PC-9 (cell line): ENCODE results near the gene MGAT5. TPM values are rescaled to one million over a fixed set of nuclear protein-coding genes. Genes with fewer than 3 reads are reported as not detected.

Experiments
- BruUV-seq: library from RNA; stranded (reverse); fragments of 400-500 nt; replicated peaks from 2 replicates; lab custom pipeline; 2021; lab: Mats Ljungman, UMichigan
- CTCF ChIA-PET: fragments of 300-600 bp; sonication (Branson Sonifier 250); formaldehyde crosslinking; loops from one replicate; lab custom pipeline; 2022; ENCODE audit warnings: antibody characterized with exemption; lab: Charles Lee
- POLR2A ChIA-PET: fragments of 300-600 bp; sonication (Branson Sonifier 250); formaldehyde crosslinking; loops from one replicate; lab custom pipeline; 2022; ENCODE audit warnings: antibody characterized with exemption; ENCODE audit not compliant: unreplicated experiment; lab: Charles Lee
- DNase-seq, 2 experiments: peaks; one replicate each; pipeline versions ENCODE4 v3.0.0 to v3.0.0-alpha.2; 2015 to 2022; ENCODE audit warnings: mixed read lengths in 1 of 2
- H2AFZ ChIP-seq: fragments of 200-600 bp; sonication (generic); 2 replicates; pipeline ENCODE4 v1.8.1; 2017; ENCODE audit warnings: antibody characterized with exemption
- H3F3A ChIP-seq: fragments of 200-600 bp; sonication (generic); 2 replicates; pipeline ENCODE4 v1.8.1; 2017; ENCODE audit warnings: antibody characterized with exemption, mild to moderate bottlenecking, low read depth; ENCODE audit not compliant: insufficient read depth
- H3K27ac ChIP-seq: fragments of 200-600 bp; sonication (generic); 2 replicates; pipeline ENCODE4 v1.6.1; 2016; ENCODE audit warnings: mixed run types
- H3K27me3 ChIP-seq: fragments of 200-600 bp; sonication (generic); 2 replicates; pipeline ENCODE4 v1.6.1; 2016; ENCODE audit warnings: low read depth, mixed run types; ENCODE audit not compliant: insufficient read depth
- H3K36me3 ChIP-seq: fragments of 200-600 bp; sonication (generic); 2 replicates; pipeline ENCODE4 v1.6.1; 2016; ENCODE audit warnings: low read depth, mixed run types
- H3K4me1 ChIP-seq: fragments of 200-600 bp; sonication (generic); replicated peaks from 2 replicates; pipeline ENCODE4 v1.6.1; 2016; ENCODE audit warnings: mixed run types; ENCODE audit not compliant: insufficient read depth
- H3K4me2 ChIP-seq: fragments of 200-600 bp; sonication (generic); 2 replicates; pipeline ENCODE4 v1.6.1; 2017; ENCODE audit warnings: mixed run types
- H3K4me3 ChIP-seq: fragments of 200-600 bp; sonication (generic); 2 replicates; pipeline ENCODE4 v1.6.1; 2016; ENCODE audit warnings: mixed run types
- H3K79me2 ChIP-seq: fragments of 200-600 bp; sonication (generic); 2 replicates; pipeline ENCODE4 v1.6.1; 2017; ENCODE audit warnings: low read depth, mixed run types
- H3K9me2 ChIP-seq: fragments of 200-600 bp; sonication (generic); 2 replicates; pipeline ENCODE4 v1.8.1; 2017; ENCODE audit warnings: mild to moderate bottlenecking; ENCODE audit not compliant: insufficient read depth
- H3K9me3 ChIP-seq: fragments of 200-600 bp; sonication (generic); 2 replicates; pipeline ENCODE4 v1.8.1; 2016; ENCODE audit warnings: low read depth; ENCODE audit not compliant: insufficient read depth
- H4K20me1 ChIP-seq: fragments of 200-600 bp; sonication (generic); 2 replicates; pipeline ENCODE4 v1.8.1; 2017; ENCODE audit not compliant: insufficient read depth
- EZH2 ChIP-seq: fragments of 200-600 bp; sonication (generic); IDR thresholded peaks from 2 replicates; pipeline ENCODE4 v1.8.0; 2017; ENCODE audit warnings: antibody characterized with exemption, low read depth
- intact Hi-C: fragments of 100-400 bp; cut with micrococcal nuclease; formaldehyde crosslinking; loops from one replicate; pipeline ENCODE4 v1.10.0; 2022; ENCODE audit not compliant: unreplicated experiment
- total RNA-seq: library from RNA; stranded (reverse); gene quantifications from 2 replicates; pipeline ENCODE4 v1.2.3, GENCODE V29; 2021
- TF ChIP-seq, protein P1 (sequence below): fragments of 200-600 bp; sonication (generic); conservative IDR thresholded peaks from 2 replicates; pipeline ENCODE4 v1.6.1; 2017; ENCODE audit warnings: mixed run types, antibody characterized with exemption, mild to moderate bottlenecking, moderate library complexity

Gene MGAT5
- total RNA-seq, 1 experiment from 2014 or later: 33.5 TPM

DNA sequence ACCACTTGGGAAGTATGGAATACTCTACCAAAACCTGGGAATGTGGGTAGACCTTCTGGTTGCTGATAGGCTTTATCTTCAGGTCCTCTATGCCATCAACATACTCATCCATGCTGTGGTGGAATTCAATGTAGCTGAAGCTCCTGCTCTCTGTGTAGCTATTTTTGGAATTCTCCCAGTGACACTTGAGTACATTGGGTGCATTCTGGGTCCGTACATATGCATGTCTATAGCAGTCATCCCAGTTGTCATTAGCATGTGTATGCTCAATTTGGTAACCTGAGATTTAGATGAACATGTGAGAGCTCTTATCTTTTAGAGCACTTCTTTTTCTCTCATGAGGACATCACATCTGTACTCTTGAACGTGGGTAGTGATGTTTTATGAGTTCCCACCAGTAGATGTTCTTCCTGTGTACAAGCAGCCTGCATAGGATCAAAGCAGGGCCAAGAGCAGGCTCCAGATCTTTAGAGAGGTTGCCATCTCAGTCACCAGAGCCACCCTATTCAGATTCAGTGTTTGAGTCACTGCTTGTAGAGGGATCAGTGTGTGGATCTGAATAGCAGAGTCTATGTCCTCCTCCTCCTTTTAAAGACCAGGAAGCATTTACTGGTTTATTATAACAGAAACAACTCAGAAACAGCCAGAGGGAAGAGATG is 65.9 kb downstream of the MGAT5 start:
- H3K4me3 ChIP-seq: no peak overlapping the region
- no peak overlapping the region for H3K27ac ChIP-seq
- no peak overlapping the region for H3K4me2 ChIP-seq
- TF ChIP-seq EZH2: no peak
- TF ChIP-seq, protein P1, sequence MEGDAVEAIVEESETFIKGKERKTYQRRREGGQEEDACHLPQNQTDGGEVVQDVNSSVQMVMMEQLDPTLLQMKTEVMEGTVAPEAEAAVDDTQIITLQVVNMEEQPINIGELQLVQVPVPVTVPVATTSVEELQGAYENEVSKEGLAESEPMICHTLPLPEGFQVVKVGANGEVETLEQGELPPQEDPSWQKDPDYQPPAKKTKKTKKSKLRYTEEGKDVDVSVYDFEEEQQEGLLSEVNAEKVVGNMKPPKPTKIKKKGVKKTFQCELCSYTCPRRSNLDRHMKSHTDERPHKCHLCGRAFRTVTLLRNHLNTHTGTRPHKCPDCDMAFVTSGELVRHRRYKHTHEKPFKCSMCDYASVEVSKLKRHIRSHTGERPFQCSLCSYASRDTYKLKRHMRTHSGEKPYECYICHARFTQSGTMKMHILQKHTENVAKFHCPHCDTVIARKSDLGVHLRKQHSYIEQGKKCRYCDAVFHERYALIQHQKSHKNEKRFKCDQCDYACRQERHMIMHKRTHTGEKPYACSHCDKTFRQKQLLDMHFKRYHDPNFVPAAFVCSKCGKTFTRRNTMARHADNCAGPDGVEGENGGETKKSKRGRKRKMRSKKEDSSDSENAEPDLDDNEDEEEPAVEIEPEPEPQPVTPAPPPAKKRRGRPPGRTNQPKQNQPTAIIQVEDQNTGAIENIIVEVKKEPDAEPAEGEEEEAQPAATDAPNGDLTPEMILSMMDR: no peak
- no peaks in the 10 kb centered on the region for H3K9me2 ChIP-seq
- CTCF ChIA-PET: no interaction called here
- no TSS peak for BruUV-seq
- H3F3A ChIP-seq: no peaks in the 10 kb centered on the region
- H4K20me1 ChIP-seq: no peaks in the 10 kb centered on the region
- no peaks in the 10 kb centered on the region for H3K9me3 ChIP-seq
- no peaks in the 10 kb centered on the region for H3K27me3 ChIP-seq
- H3K36me3 ChIP-seq: no peaks in the 10 kb centered on the region
- no peak overlapping the region for H2AFZ ChIP-seq
- POLR2A ChIA-PET: no interaction called here
- H3K79me2 ChIP-seq: no peaks in the 10 kb centered on the region
- no peak for DNase-seq
- H3K4me1 ChIP-seq: no peaks in the 10 kb centered on the region
- intact Hi-C loops: no loop called here

DNA sequence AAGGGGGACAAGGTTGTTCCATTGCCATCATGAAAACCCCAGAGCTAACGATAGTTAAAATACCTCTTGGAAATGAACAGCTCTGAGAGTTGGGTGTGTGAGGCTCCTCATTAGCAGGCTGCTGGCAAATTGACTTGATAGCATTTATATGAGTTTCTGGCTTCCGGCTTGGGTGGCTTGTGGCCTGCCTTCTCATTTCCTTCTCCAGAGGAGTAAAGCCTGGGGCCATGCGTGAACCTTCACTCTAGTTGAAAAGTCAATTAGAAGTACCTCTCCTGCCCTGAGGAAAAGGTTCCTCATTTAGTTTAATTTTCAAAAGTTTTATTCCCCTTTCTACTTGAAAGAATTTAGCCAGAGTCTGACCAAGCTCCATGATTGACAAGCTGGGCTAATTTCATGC is 67.1 kb downstream of the MGAT5 start:
- intact Hi-C loops: no loop called here
- POLR2A ChIA-PET: no interaction called here

DNA sequence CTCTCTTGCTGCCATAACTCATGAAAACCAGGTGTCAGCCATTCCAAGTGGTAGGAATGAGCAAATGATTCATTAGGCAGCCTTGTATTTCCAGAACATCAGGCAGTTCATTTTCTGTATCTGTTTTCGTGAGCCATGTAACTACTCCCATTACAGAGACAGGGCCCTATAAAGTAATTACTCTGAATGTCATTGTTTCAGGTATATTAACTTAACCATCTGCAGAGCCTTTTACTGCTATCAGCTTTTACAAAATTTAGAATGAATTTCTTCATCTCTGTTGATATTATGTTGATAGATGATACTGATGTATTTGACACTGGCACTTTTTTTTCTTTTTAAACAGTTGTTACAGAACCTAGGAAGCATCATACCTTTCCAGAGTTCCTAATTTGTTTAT is 69.9 kb downstream of the MGAT5 start:
- Histone ChIP-seq H3K4me2 (no peak overlapping the region), H3K9me2 (no peaks in the 10 kb centered on the region), H2AFZ (no peak overlapping the region), H3K36me3 (no peaks in the 10 kb centered on the region), H3K79me2 (no peaks in the 10 kb centered on the region), H4K20me1 (no peaks in the 10 kb centered on the region), H3K27ac (no peak overlapping the region), H3K9me3 (no peaks in the 10 kb centered on the region), H3K4me3 (no peak overlapping the region), H3K4me1 (no peaks in the 10 kb centered on the region), H3K27me3 (no peaks in the 10 kb centered on the region), H3F3A (no peaks in the 10 kb centered on the region)
- ChIA-PET POLR2A (no interaction called here), CTCF (interaction anchor here (0.7 kb wide), 1 partner anchor 64 kb away, joined by 3 read pairs; no protein-coding TSS in a partner anchor)
- BruUV-seq: no TSS peak
- no peak for DNase-seq
- intact Hi-C loops: no loop called here
- TF ChIP-seq, protein P1: no peak
- no peak for TF ChIP-seq EZH2

More for the DNA sequence above, 67.1 kb downstream of the MGAT5 start:
- CTCF ChIA-PET: no interaction called here
- no TSS peak for BruUV-seq
- no peak overlapping the region for H3K27ac ChIP-seq
- H3K9me3 ChIP-seq: no peaks in the 10 kb centered on the region
- no peak for DNase-seq
- no peaks in the 10 kb centered on the region for H3K4me1 ChIP-seq
- H3K9me2 ChIP-seq: no peaks in the 10 kb centered on the region
- no peaks in the 10 kb centered on the region for H3K27me3 ChIP-seq
- H4K20me1 ChIP-seq: no peaks in the 10 kb centered on the region
- H3K4me3 ChIP-seq: no peak overlapping the region
- no peak overlapping the region for H2AFZ ChIP-seq
- H3K36me3 ChIP-seq: no peaks in the 10 kb centered on the region
- H3K4me2 ChIP-seq: no peak overlapping the region
- TF ChIP-seq, protein P1: no peak
- TF ChIP-seq EZH2: no peak
- no peaks in the 10 kb centered on the region for H3K79me2 ChIP-seq
- no peaks in the 10 kb centered on the region for H3F3A ChIP-seq
